Pancreas (tissue), 10 donors: ENCODE measurements around the gene ANKS4B. TPM values are rescaled to one million over a fixed set of nuclear protein-coding genes. Genes with fewer than 3 reads are reported as not detected.
"Not testable (repeated sequence)": the region's sequence is repeated elsewhere in the genome, so short reads cannot be mapped to it uniquely, and the experiment has no call there.

Experiments used
- ATAC-seq, 4 donors: fragments of 200-7000 bp; cut with Tn5 transposase; one replicate each; pipeline versions ENCODE4 v1.8.0 to v1.9.1; 2020; ENCODE audit warnings: mild to moderate bottlenecking in 4 of 4, moderate library complexity in 4 of 4
- DNase-seq, 6 donors: peaks; one replicate each; pipeline ENCODE4 v3.0.0-alpha.2; 2020
- FAIRE-seq: peaks from 2 replicates; lab custom pipeline; 2012; peaks lifted over from hg19 to GRCh38; lab: Jason Lieb, UNC
- H3K27ac ChIP-seq, 4 donors: fragments of 200-600 bp; sonication (generic); 1 replicate in 3 of 4; 2 replicates in 1 of 4; pipeline versions ENCODE4 v1.5.0 to v1.8.0; 2020
- H3K27me3 ChIP-seq, 4 donors: fragments of 200-600 bp; one replicate each; pipeline ENCODE4 v1.8.0; 2021
- H3K36me3 ChIP-seq, 3 donors: fragments of 200-600 bp; sonication (generic) in 1 of 3; one replicate each; pipeline versions ENCODE4 v1.5.0 to v1.8.0; 2020 to 2021
- H3K4me1 ChIP-seq, 3 donors: fragments of 200-600 bp; one replicate each; pipeline ENCODE4 v1.8.0; 2021
- H3K4me3 ChIP-seq, 4 donors: fragments of 200-600 bp; sonication (generic) in 2 of 4; one replicate each; pipeline versions ENCODE4 v1.5.0 to v1.8.0; 2020 to 2021
- H3K9me3 ChIP-seq, 4 donors: fragments of 200-600 bp; one replicate each; pipeline ENCODE4 v1.8.0; 2021
- WGBS, 2 donors: extraction: QIAGEN DNeasy Blood & Tissue Kit; methylation state at CpG; one replicate each; pipeline ENCODE4 v1.1.7; 2013; 5-methylcytosine and 5-hydroxymethylcytosine counted together
- intact Hi-C, 3 donors: fragments of 100-400 bp; cut with DNase I; formaldehyde crosslinking; loops; one replicate each; pipeline versions ENCODE4 v1.11.1 to v1.14.2; 2022
- polyA plus RNA-seq, 2 donors: library from polyadenylated mRNA; stranded (reverse); fragments of 200-250 nt; gene quantifications; one replicate each; pipeline ENCODE4 v1.2.3, GENCODE V29; 2013
- total RNA-seq, 6 donors: library from RNA; stranded (reverse); fragmentation: NEBNext Ultra II Directional in 4 of 6; extraction: Animal tissue kit (Norgen Biotek cat#: 25700) in 4 of 6; gene quantifications; one replicate each; pipeline versions ENCODE4 v1.2.1 to v1.2.4, GENCODE V29; 2021 to 2023
- TF ChIP-seq, protein P1 (sequence below), 4 donors: fragments of 200-600 bp; sonication (generic) in 3 of 4; IDR thresholded peaks; one replicate each; pipeline versions ENCODE4 v1.5.0 to v1.8.0; 2021; ENCODE audit warnings: antibody characterized with exemption in 4 of 4
- donor health status: healthy with polysubstance abuse.
- donor health status: DM: no; HTN: no; CAD: no; lungs with moderate emphysema.
- donor health status: DM: no; HTN: no; CAD: no.
- donor health status: control.
- donor health status: control.
- donor health status: Bipolar disorder and iron deficiency.
- donor health status: DM: yes; HTN: yes; CAD: no.
- donor health status: DM: no; HTN: no; CAD: no.
- donor health status: DM: no; HTN: no; CAD: no.
- donor health status: DM: yes; HTN: yes; CAD: no.

Gene ANKS4B
- total and polyA plus RNA-seq, 8 donors = 0.15 to 0.72 (median 0.35) TPM

DNA sequence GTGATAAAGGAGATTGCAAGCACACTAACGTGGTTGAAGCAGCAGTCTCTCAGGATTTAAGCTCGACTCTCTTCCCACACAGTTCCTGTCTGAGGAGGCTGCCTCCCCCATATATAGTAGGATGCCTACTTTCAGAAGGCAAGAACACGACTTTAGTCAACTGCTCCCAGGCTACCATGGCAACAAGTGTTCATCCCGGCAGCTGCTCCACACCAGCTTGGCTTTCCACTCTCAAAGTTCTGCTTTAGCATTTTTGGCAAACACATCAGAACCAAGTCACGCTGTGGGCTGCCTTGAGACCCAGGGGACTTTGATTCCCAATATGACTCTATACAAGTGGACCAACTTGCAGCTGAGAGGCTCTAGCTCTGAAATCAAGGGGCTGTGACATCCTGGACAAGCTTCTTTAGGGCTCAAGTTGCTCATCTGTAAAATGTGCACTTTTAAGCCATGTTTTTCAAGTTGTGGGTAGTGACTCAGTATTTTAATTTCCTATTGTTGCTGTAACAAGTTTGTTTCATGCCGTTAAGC lies 38.7 kb upstream of the ANKS4B start:
- no peak for FAIRE-seq
- no peaks in the 10 kb centered on the region for H3K9me3 ChIP-seq
- no peaks in the 10 kb centered on the region for H3K36me3 ChIP-seq
- TF ChIP-seq, protein P1, sequence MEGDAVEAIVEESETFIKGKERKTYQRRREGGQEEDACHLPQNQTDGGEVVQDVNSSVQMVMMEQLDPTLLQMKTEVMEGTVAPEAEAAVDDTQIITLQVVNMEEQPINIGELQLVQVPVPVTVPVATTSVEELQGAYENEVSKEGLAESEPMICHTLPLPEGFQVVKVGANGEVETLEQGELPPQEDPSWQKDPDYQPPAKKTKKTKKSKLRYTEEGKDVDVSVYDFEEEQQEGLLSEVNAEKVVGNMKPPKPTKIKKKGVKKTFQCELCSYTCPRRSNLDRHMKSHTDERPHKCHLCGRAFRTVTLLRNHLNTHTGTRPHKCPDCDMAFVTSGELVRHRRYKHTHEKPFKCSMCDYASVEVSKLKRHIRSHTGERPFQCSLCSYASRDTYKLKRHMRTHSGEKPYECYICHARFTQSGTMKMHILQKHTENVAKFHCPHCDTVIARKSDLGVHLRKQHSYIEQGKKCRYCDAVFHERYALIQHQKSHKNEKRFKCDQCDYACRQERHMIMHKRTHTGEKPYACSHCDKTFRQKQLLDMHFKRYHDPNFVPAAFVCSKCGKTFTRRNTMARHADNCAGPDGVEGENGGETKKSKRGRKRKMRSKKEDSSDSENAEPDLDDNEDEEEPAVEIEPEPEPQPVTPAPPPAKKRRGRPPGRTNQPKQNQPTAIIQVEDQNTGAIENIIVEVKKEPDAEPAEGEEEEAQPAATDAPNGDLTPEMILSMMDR (IDR thresholded peaks at IDR 0.05) = no peak
- no peak for DNase-seq
- no peaks in the 10 kb centered on the region for H3K4me1 ChIP-seq
- no peaks in the 10 kb centered on the region for H3K27me3 ChIP-seq
- H3K27ac ChIP-seq = no peak overlapping the region
- H3K4me3 ChIP-seq = no peak overlapping the region
- ATAC-seq = no peak
- intact Hi-C loops = loop anchor here in 1 of 3 donors (10.0 kb wide), 1 partner anchor 100 kb away; no protein-coding TSS in a partner anchor
- 35 to 49% methylated on average over 6 of the region's 6 CpGs for WGBS, 2 donors

GRCh38 chr16:21195330-21195729 lies 38.2 kb upstream of the ANKS4B start:
- not testable (repeated sequence) for H3K4me3 ChIP-seq, H3K4me1 ChIP-seq, H3K27me3 ChIP-seq, H3K27ac ChIP-seq, H3K9me3 ChIP-seq, FAIRE-seq, ATAC-seq, H3K36me3 ChIP-seq, DNase-seq
- WGBS, 2 donors = 80 to 84% methylated on average over 8 of the region's 8 CpGs
- intact Hi-C loops = loop anchor here in 1 of 3 donors (10.0 kb wide), 1 partner anchor 99 kb away; no protein-coding TSS in a partner anchor

- FAIRE-seq = no peak
- WGBS, 2 donors = 69 to 73% methylated on average over 1 of the region's 1 CpG
Measured at GRCh38 chr16:21197112-21197511, 36.4 kb upstream of the ANKS4B start.

GRCh38 chr16:21197621-21198020 lies 35.9 kb upstream of the ANKS4B start:
- no peak overlapping the region for H3K27ac ChIP-seq
- ATAC-seq (no peak), FAIRE-seq (no peak), DNase-seq (no peak)
- no peaks in the 10 kb centered on the region for H3K36me3 ChIP-seq
- TF ChIP-seq, protein P1 (IDR thresholded peaks at IDR 0.05) = no peak
- WGBS, 2 donors = 70 to 81% methylated on average over 3 of the region's 3 CpGs
- no peaks in the 10 kb centered on the region for H3K27me3 ChIP-seq
- no peaks in the 10 kb centered on the region for H3K9me3 ChIP-seq
- intact Hi-C loops = loop anchor here in 1 of 3 donors (10.0 kb wide), 1 partner anchor 97 kb away; no protein-coding TSS in a partner anchor
- H3K4me1 ChIP-seq = no peaks in the 10 kb centered on the region
- H3K4me3 ChIP-seq = no peak overlapping the region

More at GRCh38 chr16:21197112-21197511, 36.4 kb upstream of the ANKS4B start:
- ATAC-seq (no peak), DNase-seq (no peak)
- Histone ChIP-seq H3K9me3 (no peaks in the 10 kb centered on the region), H3K27ac (no peak overlapping the region), H3K36me3 (no peaks in the 10 kb centered on the region), H3K4me3 (no peak overlapping the region), H3K27me3 (no peaks in the 10 kb centered on the region), H3K4me1 (no peaks in the 10 kb centered on the region)
- intact Hi-C loops = loop anchor here in 1 of 3 donors (10.0 kb wide), 1 partner anchor 98 kb away; no protein-coding TSS in a partner anchor
- TF ChIP-seq, protein P1 (IDR thresholded peaks at IDR 0.05) = no peak

GRCh38 chr16:21199607-21200218 lies 33.8 kb upstream of the ANKS4B start:
- H3K27me3 ChIP-seq = no peaks in the 10 kb centered on the region
- TF ChIP-seq, protein P1 (IDR thresholded peaks at IDR 0.05) = no peak
- FAIRE-seq (no peak), ATAC-seq (no peak), DNase-seq (no peak)
- WGBS, 2 donors = 53 to 71% methylated on average over 5 of the region's 5 CpGs
- no peak overlapping the region for H3K27ac ChIP-seq
- H3K4me1 ChIP-seq = no peaks in the 10 kb centered on the region
- H3K9me3 ChIP-seq = no peaks in the 10 kb centered on the region
- intact Hi-C loops = loop anchor here in 1 of 3 donors (10.0 kb wide), 1 partner anchor 95 kb away; no protein-coding TSS in a partner anchor
- no peaks in the 10 kb centered on the region for H3K36me3 ChIP-seq
- no peak overlapping the region for H3K4me3 ChIP-seq
